ENCODE results near the gene ARHGAP15.

Gene ARHGAP15

DNA sequence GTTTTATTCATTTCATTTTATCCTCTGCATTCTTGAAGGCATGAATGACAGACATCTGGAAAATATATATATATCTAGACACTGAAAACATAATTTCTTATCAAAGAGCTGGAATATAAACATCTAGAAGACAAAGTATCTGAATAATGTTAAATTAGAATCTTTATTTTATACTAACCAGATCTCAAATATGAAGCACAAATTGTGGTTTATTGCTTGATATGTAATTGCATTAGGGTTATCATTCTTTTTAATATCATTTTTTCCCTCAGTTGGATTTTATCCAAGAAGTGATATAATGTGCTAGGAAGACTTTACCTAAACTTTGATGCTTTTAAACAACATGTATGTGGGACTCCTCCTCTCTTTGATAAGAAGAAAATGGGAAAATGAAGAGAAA lies 331.2 kb downstream of the ARHGAP15 start:
- no peak for DNase-seq (ENCODE audit: low spot score)
- TF ChIP-seq, protein P1, sequence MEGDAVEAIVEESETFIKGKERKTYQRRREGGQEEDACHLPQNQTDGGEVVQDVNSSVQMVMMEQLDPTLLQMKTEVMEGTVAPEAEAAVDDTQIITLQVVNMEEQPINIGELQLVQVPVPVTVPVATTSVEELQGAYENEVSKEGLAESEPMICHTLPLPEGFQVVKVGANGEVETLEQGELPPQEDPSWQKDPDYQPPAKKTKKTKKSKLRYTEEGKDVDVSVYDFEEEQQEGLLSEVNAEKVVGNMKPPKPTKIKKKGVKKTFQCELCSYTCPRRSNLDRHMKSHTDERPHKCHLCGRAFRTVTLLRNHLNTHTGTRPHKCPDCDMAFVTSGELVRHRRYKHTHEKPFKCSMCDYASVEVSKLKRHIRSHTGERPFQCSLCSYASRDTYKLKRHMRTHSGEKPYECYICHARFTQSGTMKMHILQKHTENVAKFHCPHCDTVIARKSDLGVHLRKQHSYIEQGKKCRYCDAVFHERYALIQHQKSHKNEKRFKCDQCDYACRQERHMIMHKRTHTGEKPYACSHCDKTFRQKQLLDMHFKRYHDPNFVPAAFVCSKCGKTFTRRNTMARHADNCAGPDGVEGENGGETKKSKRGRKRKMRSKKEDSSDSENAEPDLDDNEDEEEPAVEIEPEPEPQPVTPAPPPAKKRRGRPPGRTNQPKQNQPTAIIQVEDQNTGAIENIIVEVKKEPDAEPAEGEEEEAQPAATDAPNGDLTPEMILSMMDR (IDR thresholded peaks at IDR 0.05; ENCODE audit: extremely low read depth, missing control alignments), result no peak

DNA sequence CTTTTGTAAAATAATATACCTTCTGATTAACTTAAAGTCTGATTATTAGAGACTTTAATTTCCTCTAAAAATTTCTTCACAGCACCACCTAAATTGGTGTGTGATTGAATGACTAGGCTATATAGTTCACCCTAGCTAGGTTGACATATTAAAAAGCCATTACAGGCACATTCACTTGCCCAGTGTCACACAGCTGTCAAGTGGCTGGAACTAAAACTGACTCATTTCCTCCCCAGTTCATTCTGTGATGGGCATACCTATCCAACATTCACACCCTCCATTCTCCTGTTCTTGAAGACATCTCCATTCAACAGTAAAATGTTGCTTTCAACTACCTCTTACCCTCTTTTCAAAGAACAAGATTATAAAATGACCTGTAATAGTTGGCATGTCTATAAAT lies 334.5 kb downstream of the ARHGAP15 start:
- TF ChIP-seq, protein P1 (IDR thresholded peaks at IDR 0.05; ENCODE audit: extremely low read depth, missing control alignments), result no peak
- DNase-seq (ENCODE audit: low spot score), result no peak

DNA sequence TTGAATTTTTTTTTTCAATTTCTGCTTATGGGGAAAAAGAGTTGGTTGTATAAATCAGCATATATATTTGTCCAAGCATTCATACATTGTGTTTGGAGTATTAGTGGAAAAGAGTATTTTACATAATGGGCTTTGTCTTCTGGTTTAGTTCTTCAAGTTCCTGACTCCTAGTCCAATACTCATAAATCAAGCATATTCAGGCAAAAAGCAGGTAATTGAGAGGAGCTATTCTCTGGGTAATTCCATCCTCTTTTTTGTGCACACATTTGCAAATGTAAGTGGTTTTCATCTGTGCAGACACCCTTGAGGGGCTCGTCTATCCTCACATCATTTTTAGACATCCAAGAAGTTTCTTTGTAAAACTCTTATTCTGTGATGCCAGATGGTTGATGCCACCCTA lies 337.2 kb downstream of the ARHGAP15 start:
- DNase-seq (ENCODE audit: low spot score), result no peak
- TF ChIP-seq, protein P1 (IDR thresholded peaks at IDR 0.05; ENCODE audit: extremely low read depth, missing control alignments), result no peak

DNA sequence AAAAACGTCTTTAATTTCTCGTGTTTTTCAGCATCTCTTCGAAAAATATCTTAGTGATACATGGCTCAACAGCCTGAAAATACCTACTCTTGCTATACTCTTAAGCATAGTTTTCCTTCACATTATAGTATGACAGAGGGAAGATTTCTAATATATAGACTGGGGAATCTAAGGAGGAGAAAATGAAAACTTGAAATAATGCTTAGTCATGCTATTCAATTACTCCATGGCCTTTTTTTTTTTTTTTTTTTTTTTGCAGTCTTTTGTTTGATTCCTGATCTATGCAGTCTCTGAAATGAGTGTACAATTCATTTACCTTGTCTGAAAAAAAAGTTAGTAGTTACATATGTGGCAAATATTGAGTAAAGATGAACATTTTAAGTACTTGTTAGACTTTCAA lies 337.8 kb downstream of the ARHGAP15 start:
- TF ChIP-seq, protein P1 (IDR thresholded peaks at IDR 0.05; ENCODE audit: extremely low read depth, missing control alignments), result no peak
- DNase-seq (ENCODE audit: low spot score), result no peak

DNA sequence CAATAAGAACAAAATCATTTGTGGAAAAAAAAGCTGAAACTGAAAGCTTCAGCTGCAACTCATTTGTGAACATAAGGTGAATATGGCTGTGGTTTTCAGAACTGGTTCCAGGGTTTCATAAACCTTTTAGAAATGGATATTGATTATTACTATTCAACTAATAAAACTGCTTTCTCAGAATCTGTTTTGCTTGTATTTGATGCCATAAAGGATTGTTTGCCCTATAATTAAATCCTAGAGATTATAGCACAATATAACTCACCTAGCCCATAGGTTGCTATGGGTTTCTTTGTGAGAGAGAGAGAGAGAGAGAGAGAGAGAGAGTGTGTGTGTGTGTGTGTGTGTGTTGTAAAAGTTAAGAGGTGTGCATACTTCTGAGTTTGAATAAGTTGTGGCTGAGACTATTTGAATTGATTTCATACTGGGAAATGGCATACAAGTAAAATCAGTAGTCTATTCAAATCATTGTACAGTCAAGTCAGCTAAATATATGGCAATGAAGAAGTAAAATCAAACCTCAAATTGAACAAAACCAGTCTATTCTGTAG lies 339.2 kb downstream of the ARHGAP15 start:
- TF ChIP-seq, protein P1 (IDR thresholded peaks at IDR 0.05; ENCODE audit: extremely low read depth, missing control alignments), result no peak
- DNase-seq (ENCODE audit: low spot score), result peak; percentile 10

DNA sequence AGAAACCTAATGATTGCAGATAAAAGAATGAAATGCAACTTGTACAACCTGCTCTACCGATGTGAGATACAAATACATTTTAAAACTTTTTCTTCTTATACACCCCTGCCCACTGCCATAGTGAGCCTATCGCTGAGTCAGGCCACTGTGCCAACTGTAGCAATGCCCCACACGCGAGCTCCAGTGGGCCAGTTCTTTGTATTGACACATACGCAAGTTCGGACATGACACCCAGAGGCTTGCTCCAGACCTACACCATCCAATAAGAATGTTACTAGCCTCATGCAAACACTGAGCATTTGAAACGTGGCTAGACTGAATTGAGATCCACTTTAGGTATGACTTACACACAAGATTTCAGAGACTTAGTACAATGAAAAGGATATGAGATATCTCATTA lies 340.1 kb downstream of the ARHGAP15 start:
- TF ChIP-seq, protein P1 (IDR thresholded peaks at IDR 0.05; ENCODE audit: extremely low read depth, missing control alignments), result no peak

DNA sequence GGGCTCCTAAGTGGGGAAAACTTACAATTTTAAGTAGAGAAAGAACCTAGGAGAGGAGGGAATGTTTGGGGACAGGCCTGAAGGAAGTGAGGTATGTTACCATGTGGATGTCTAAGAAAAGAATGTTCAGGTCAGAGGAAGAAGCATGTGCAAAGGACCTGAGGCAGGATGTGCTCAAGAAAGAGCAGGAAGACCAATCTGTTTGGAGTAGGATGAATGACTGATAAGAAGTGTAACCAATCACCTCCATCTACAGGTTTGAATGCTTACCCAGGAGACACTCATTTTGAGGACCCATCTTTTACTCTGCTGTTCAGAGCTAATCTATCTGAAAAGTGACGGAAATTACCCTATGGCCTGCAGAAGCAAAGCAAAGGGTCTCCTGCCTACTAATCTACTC lies 342.3 kb downstream of the ARHGAP15 start:
- TF ChIP-seq, protein P1 (IDR thresholded peaks at IDR 0.05; ENCODE audit: extremely low read depth, missing control alignments), result no peak
- DNase-seq (ENCODE audit: low spot score), result no peak

More for the DNA sequence above, 340.1 kb downstream of the ARHGAP15 start:
- no peak for DNase-seq (ENCODE audit: low spot score)
